Bronchial smooth muscle cell (primary cell): ENCODE measurements around the gene AKAIN1. TPM values are rescaled to one million over a fixed set of nuclear protein-coding genes. Genes with fewer than 3 reads are reported as not detected.

ENCODE experiments used
- total RNA-seq: library from RNA; depleted of rRNA; stranded (reverse); fragments of >200 nt; gene quantifications from 2 replicates; pipeline ENCODE4 v1.2.1, GENCODE V29; 2014

AKAIN1 gene, protein sequence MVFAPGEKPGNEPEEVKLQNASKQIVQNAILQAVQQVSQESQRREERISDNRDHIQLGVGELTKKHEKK
- total RNA-seq, result not detected in 2 replicates

DNA sequence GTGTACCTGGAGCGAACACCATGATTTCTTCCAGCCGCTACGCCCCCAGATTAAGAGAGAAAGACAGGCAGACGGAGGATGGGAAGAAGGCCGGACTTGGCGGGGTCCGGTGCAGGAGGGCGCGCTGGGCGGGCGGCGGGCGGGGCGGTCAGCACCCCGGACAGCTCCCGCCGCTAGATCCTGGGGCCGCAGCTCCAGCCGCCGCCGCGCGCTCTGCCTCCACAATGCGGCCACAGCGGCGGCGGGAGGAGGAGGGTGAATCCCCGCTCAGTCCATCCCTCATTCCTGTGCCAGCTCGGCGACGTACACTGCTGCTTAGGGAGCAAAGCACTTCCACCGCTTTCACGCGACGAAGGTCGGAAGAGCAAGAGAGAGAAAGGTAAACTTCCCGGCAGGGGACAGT is at the start of gene AKAIN1:
Gene AKAIN1, minus strand, starts transcription at position 226 of the 403 bp plus-strand sequence. Its CDS starts 204 bp downstream, at position 22.

Other genes starting within 250 kb of the AKAIN1 start
- 6.6 and 10.0 TPM in 2 replicates for gene ZBTB14, start 98.5 kb upstream of the AKAIN1 start, total RNA-seq